ENCODE results near the gene SOBP.

SOBP gene

DNA sequence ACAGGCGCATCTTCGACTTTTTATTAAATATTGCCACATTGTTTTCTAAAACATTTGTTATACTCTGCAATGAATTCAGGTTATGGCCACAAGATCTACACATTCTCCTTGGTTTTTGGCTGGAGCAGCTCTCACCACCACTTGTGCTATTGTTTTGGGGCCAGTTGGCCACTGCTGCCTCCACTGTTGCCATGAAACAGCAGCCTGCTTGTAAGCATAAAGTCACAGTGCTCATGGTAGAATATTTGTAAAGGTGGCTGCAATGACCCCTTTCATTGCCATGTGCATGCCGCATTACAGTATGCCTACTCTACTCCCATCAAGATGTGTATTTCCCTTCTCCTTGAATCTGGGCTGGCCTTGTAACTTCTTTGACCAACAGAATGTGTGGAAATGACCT is 192.8 kb downstream of the SOBP start:
- no peak for DNase-seq (ENCODE audit: low read depth, low spot score)

GRCh38 chr6:107683183-107683582 is 193.3 kb downstream of the SOBP start:
- H3K4me3 ChIP-seq (ENCODE audit: insufficient read length, low read depth): no peak overlapping the region
- TF ChIP-seq ZNF274 (IDR thresholded peaks at IDR 0.05; ENCODE audit: low read depth, low read length): no peak
- no peak for TF ChIP-seq SUZ12 (IDR thresholded peaks at IDR 0.05; ENCODE audit: extremely low read depth, insufficient read depth, insufficient read length)
- TF ChIP-seq YY1 (IDR thresholded peaks at IDR 0.05; ENCODE audit: insufficient read depth, insufficient read length): no peak
- no peak overlapping the region for H3K9ac ChIP-seq (ENCODE audit: insufficient read length, low read depth)
- no peaks in the 10 kb centered on the region for H3K36me3 ChIP-seq (ENCODE audit: insufficient read depth, insufficient read length, low read length)
- DNase-seq (ENCODE audit: low read depth, low spot score): no peak
- H3K4me1 ChIP-seq (ENCODE audit: insufficient read depth, insufficient read length): no peaks in the 10 kb centered on the region
- H3K9me3 ChIP-seq (ENCODE audit: insufficient read depth, low read length): peaks cover 11% of the 10 kb centered on the region; the same call in 1 of the 2 replicates
- no peaks in the 10 kb centered on the region for H3K27me3 ChIP-seq (ENCODE audit: insufficient read depth, insufficient read length)

More for the DNA sequence above, 192.8 kb downstream of the SOBP start:
- Histone ChIP-seq H3K4me3 (ENCODE audit: insufficient read length, low read depth) (no peak overlapping the region), H3K4me1 (ENCODE audit: insufficient read depth, insufficient read length) (no peaks in the 10 kb centered on the region), H3K36me3 (ENCODE audit: insufficient read depth, insufficient read length, low read length) (no peaks in the 10 kb centered on the region), H3K27me3 (ENCODE audit: insufficient read depth, insufficient read length) (no peaks in the 10 kb centered on the region), H3K9ac (ENCODE audit: insufficient read length, low read depth) (no peak overlapping the region), H3K9me3 (ENCODE audit: insufficient read depth, low read length) (peaks cover 11% of the 10 kb centered on the region; the same call in 1 of the 2 replicates)
- TF ChIP-seq YY1 (IDR thresholded peaks at IDR 0.05; ENCODE audit: insufficient read depth, insufficient read length) (no peak), SUZ12 (IDR thresholded peaks at IDR 0.05; ENCODE audit: extremely low read depth, insufficient read depth, insufficient read length) (no peak), ZNF274 (IDR thresholded peaks at IDR 0.05; ENCODE audit: low read depth, low read length) (no peak)

DNA sequence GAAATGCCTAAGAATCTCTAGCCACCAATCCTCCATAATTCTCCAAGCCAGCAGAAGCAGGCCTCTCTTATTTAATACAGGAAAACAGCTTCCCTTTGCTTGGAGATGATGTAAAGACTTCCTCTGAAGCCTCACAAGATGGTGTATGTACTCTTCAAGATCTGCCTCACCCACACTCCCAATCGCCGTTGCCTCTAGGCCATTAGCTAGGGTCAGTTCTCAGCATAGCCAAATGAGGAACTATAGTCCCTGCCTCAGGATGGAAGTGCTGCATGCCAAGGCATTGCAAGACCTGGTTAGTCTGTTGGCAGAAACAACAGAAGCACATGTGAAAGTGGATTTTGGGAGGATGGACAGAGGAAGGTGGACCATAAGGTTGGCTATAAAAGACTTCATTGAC is 195.1 kb downstream of the SOBP start:
- H3K4me1 ChIP-seq (ENCODE audit: insufficient read depth, insufficient read length): no peaks in the 10 kb centered on the region
- no peak overlapping the region for H3K4me3 ChIP-seq (ENCODE audit: insufficient read length, low read depth)
- H3K9ac ChIP-seq (ENCODE audit: insufficient read length, low read depth): no peak overlapping the region
- H3K9me3 ChIP-seq (ENCODE audit: insufficient read depth, low read length): peaks cover 11% of the 10 kb centered on the region; the same call in 1 of the 2 replicates
- no peak for DNase-seq (ENCODE audit: low read depth, low spot score)
- H3K36me3 ChIP-seq (ENCODE audit: insufficient read depth, insufficient read length, low read length): no peaks in the 10 kb centered on the region
- H3K27me3 ChIP-seq (ENCODE audit: insufficient read depth, insufficient read length): no peaks in the 10 kb centered on the region
- TF ChIP-seq ZNF274 (IDR thresholded peaks at IDR 0.05; ENCODE audit: low read depth, low read length): no peak
- TF ChIP-seq SUZ12 (IDR thresholded peaks at IDR 0.05; ENCODE audit: extremely low read depth, insufficient read depth, insufficient read length): no peak
- TF ChIP-seq YY1 (IDR thresholded peaks at IDR 0.05; ENCODE audit: insufficient read depth, insufficient read length): no peak

DNA sequence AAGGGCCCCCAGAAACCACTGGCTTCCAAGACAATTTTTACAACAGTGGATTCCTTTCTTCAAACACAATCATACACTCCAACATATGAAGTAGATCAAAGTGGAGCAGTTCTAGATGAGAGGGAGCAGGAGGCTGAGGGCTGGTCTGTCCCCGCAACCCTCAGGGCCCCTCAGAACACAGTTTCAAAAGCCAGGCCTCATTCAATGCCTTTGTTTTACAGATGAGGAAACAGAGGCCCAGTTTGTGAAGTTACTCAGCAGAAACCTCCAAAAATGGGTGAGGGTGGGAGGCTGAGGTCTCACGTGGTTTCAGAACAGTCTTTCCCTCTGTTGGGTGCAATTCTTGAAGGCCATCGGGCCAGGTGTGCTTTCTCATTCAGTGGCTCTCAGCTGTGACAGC is 199.3 kb downstream of the SOBP start:
- H3K4me1 ChIP-seq (ENCODE audit: insufficient read depth, insufficient read length): no peaks in the 10 kb centered on the region
- no peaks in the 10 kb centered on the region for H3K27me3 ChIP-seq (ENCODE audit: insufficient read depth, insufficient read length)
- TF ChIP-seq SUZ12 (IDR thresholded peaks at IDR 0.05; ENCODE audit: extremely low read depth, insufficient read depth, insufficient read length) (no peak), ZNF274 (IDR thresholded peaks at IDR 0.05; ENCODE audit: low read depth, low read length) (no peak), YY1 (IDR thresholded peaks at IDR 0.05; ENCODE audit: insufficient read depth, insufficient read length) (no peak)
- H3K4me3 ChIP-seq (ENCODE audit: insufficient read length, low read depth): no peak overlapping the region
- no peak for DNase-seq (ENCODE audit: low read depth, low spot score)
- peaks cover 7% of the 10 kb centered on the region; the same call in 1 of the 2 replicates for H3K9me3 ChIP-seq (ENCODE audit: insufficient read depth, low read length)
- H3K9ac ChIP-seq (ENCODE audit: insufficient read length, low read depth): no peak overlapping the region
- no peaks in the 10 kb centered on the region for H3K36me3 ChIP-seq (ENCODE audit: insufficient read depth, insufficient read length, low read length)

GRCh38 chr6:107689951-107690642 is 200.2 kb downstream of the SOBP start:
- DNase-seq (ENCODE audit: low read depth, low spot score): no peak
- no peaks in the 10 kb centered on the region for H3K36me3 ChIP-seq (ENCODE audit: insufficient read depth, insufficient read length, low read length)
- peaks cover 13% of the 10 kb centered on the region; the same call in 1 of the 2 replicates for H3K9me3 ChIP-seq (ENCODE audit: insufficient read depth, low read length)
- TF ChIP-seq SUZ12 (IDR thresholded peaks at IDR 0.05; ENCODE audit: extremely low read depth, insufficient read depth, insufficient read length): no peak
- TF ChIP-seq YY1 (IDR thresholded peaks at IDR 0.05; ENCODE audit: insufficient read depth, insufficient read length): no peak
- TF ChIP-seq ZNF274 (IDR thresholded peaks at IDR 0.05; ENCODE audit: low read depth, low read length): no peak
- no peak overlapping the region for H3K9ac ChIP-seq (ENCODE audit: insufficient read length, low read depth)
- no peaks in the 10 kb centered on the region for H3K4me1 ChIP-seq (ENCODE audit: insufficient read depth, insufficient read length)
- no peak overlapping the region for H3K4me3 ChIP-seq (ENCODE audit: insufficient read length, low read depth)
- H3K27me3 ChIP-seq (ENCODE audit: insufficient read depth, insufficient read length): no peaks in the 10 kb centered on the region

GRCh38 chr6:107690643-107691061 is 200.7 kb downstream of the SOBP start:
- TF ChIP-seq YY1 (IDR thresholded peaks at IDR 0.05; ENCODE audit: insufficient read depth, insufficient read length) (no peak), SUZ12 (IDR thresholded peaks at IDR 0.05; ENCODE audit: extremely low read depth, insufficient read depth, insufficient read length) (no peak), ZNF274 (IDR thresholded peaks at IDR 0.05; ENCODE audit: low read depth, low read length) (no peak)
- H3K36me3 ChIP-seq (ENCODE audit: insufficient read depth, insufficient read length, low read length): no peaks in the 10 kb centered on the region
- H3K9me3 ChIP-seq (ENCODE audit: insufficient read depth, low read length): peaks cover 13% of the 10 kb centered on the region; the same call in 1 of the 2 replicates
- no peaks in the 10 kb centered on the region for H3K27me3 ChIP-seq (ENCODE audit: insufficient read depth, insufficient read length)
- no peak overlapping the region for H3K9ac ChIP-seq (ENCODE audit: insufficient read length, low read depth)
- H3K4me1 ChIP-seq (ENCODE audit: insufficient read depth, insufficient read length): no peaks in the 10 kb centered on the region
- H3K4me3 ChIP-seq (ENCODE audit: insufficient read length, low read depth): no peak overlapping the region
- no peak for DNase-seq (ENCODE audit: low read depth, low spot score)

GRCh38 chr6:107691062-107691751 is 201.3 kb downstream of the SOBP start:
- Histone ChIP-seq H3K9ac (ENCODE audit: insufficient read length, low read depth) (no peak overlapping the region), H3K9me3 (ENCODE audit: insufficient read depth, low read length) (peaks cover 13% of the 10 kb centered on the region; the same call in 1 of the 2 replicates), H3K27me3 (ENCODE audit: insufficient read depth, insufficient read length) (no peaks in the 10 kb centered on the region), H3K36me3 (ENCODE audit: insufficient read depth, insufficient read length, low read length) (no peaks in the 10 kb centered on the region), H3K4me3 (ENCODE audit: insufficient read length, low read depth) (no peak overlapping the region), H3K4me1 (ENCODE audit: insufficient read depth, insufficient read length) (no peaks in the 10 kb centered on the region)
- no peak for DNase-seq (ENCODE audit: low read depth, low spot score)
- no peak for TF ChIP-seq SUZ12 (IDR thresholded peaks at IDR 0.05; ENCODE audit: extremely low read depth, insufficient read depth, insufficient read length)
- TF ChIP-seq YY1 (IDR thresholded peaks at IDR 0.05; ENCODE audit: insufficient read depth, insufficient read length): no peak
- TF ChIP-seq ZNF274 (IDR thresholded peaks at IDR 0.05; ENCODE audit: low read depth, low read length): no peak
